Prostate gland (tissue), 2 donors: ENCODE data around the gene PNKP.

ENCODE experiments used
- POLR2A ChIP-seq: fragments of 450-650 bp; IDR thresholded peaks from one replicate; pipeline ENCODE4 v1.6.1; 2016; ENCODE audit warnings: antibody characterized with exemption, mild to moderate bottlenecking
- POLR2AphosphoS5 ChIP-seq: sonication (generic); formaldehyde crosslinking; IDR thresholded peaks from one replicate; pipeline ENCODE4 v1.6.1; 2017; ENCODE audit warnings: antibody characterized with exemption
- TF ChIP-seq, protein P1 (sequence below), 4 experiments: fragments of 200-600 bp in 2 of 4; fragments of 450-650 bp in 2 of 4; sonication (generic) in 2 of 4; IDR thresholded peaks; 1 replicate in 3 of 4; 2 replicates in 1 of 4; pipeline ENCODE4 v1.5.1; 2016 to 2019; ENCODE audit warnings: antibody characterized with exemption in 4 of 4, mild to moderate bottlenecking in 2 of 4, moderate library complexity in 2 of 4

DNA sequence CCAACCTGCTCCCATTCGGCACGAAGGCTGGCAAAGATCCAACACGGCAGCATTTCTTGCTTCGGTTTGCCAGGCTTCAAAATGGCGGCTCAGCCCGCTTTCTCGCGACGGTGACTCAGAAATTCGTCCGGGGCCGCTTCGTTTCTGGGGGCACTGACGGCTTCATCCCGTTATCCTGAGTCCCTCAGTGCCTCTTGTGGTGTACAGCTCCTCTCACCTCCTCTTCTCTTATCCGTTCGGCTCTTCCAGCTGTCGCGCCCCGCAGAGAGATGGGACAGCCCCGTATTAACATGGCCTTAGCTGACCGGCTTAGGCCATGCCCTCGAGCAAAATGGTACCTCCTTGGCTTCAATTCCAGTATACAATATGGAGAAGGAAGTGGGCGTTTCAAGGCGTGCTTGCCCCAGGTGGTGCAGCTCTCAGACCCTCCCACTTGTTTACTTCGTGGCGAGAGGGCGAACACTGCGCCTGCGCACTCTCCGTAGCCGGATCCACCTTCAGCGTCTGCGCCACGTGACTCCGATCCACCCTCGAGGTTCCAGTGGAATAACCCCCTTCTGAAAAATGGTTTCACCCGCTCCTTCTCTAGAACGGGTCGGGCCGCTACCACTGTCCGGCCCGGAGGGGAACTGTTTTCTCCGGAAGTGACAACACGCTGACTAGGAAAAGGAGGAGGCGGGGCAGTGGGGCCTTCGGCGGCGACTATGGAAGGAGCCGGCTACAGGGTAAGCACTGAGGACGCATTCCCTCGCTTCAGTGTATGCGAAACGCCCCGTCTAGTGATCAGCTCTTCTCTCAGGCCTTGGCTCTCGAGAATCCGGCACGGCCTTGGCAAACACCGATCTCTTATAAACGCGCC is 9.9 kb upstream of the PNKP start, which contains the start of the genes AKT1S1 and TBC1D17:
- TF ChIP-seq, protein P1, sequence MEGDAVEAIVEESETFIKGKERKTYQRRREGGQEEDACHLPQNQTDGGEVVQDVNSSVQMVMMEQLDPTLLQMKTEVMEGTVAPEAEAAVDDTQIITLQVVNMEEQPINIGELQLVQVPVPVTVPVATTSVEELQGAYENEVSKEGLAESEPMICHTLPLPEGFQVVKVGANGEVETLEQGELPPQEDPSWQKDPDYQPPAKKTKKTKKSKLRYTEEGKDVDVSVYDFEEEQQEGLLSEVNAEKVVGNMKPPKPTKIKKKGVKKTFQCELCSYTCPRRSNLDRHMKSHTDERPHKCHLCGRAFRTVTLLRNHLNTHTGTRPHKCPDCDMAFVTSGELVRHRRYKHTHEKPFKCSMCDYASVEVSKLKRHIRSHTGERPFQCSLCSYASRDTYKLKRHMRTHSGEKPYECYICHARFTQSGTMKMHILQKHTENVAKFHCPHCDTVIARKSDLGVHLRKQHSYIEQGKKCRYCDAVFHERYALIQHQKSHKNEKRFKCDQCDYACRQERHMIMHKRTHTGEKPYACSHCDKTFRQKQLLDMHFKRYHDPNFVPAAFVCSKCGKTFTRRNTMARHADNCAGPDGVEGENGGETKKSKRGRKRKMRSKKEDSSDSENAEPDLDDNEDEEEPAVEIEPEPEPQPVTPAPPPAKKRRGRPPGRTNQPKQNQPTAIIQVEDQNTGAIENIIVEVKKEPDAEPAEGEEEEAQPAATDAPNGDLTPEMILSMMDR (IDR thresholded peaks at IDR 0.05), result peak in 1 of 4 experiments; percentile 21
- TF ChIP-seq POLR2A (peak; percentile 86), POLR2AphosphoS5 (peak; percentile 98)
